Liver (tissue), 3 donors: ENCODE results near the gene ZNF471.

Source experiments
- ATF3 ChIP-seq: IDR thresholded peaks from 2 replicates; pipeline ENCODE4 v1.6.1; 2016; ENCODE audit warnings: antibody characterized with exemption
- CTCF ChIP-seq: fragments of 150-350 bp; IDR thresholded peaks from 2 replicates; pipeline ENCODE4 v1.5.1; 2017; ENCODE audit warnings: improper control_type of control experiment, low read depth, low read length; ENCODE audit not compliant: missing input control
- EGR1 ChIP-seq, 2 donors: IDR thresholded peaks; 2 replicates each; pipeline ENCODE4 v1.6.1; 2016 to 2018; ENCODE audit warnings: antibody characterized with exemption in 2 of 2, low read depth in 2 of 2
- FOXA1 ChIP-seq: IDR thresholded peaks from 2 replicates; pipeline ENCODE4 v1.6.1; 2016; ENCODE audit warnings: antibody characterized with exemption
- MAX ChIP-seq: IDR thresholded peaks from 2 replicates; pipeline ENCODE4 v1.6.1; 2016; ENCODE audit warnings: antibody characterized with exemption
- REST ChIP-seq: IDR thresholded peaks from 2 replicates; pipeline ENCODE4 v1.6.1; 2016; ENCODE audit warnings: antibody characterized with exemption, mild to moderate bottlenecking
- TAF1 ChIP-seq: conservative IDR thresholded peaks from 2 replicates; pipeline ENCODE4 v1.6.1; 2016; ENCODE audit warnings: antibody characterized with exemption, mild to moderate bottlenecking
- YY1 ChIP-seq: IDR thresholded peaks from 2 replicates; pipeline ENCODE4 v1.6.1; 2016; ENCODE audit warnings: antibody characterized with exemption, mild to moderate bottlenecking
- donor health status: healthy.
- donor health status: healthy.

- TF ChIP-seq CTCF (no peak), TAF1 (no peak), REST (no peak), EGR1 (IDR thresholded peaks at IDR 0.05; ENCODE audit: low read depth in 2 of 2) (no peak), MAX (no peak), ATF3 (no peak), YY1 (no peak), FOXA1 (no peak)
Measured at GRCh38 chr19:56562766-56563165, 55.1 kb downstream of the ZNF471 start.
